ENCODE results near the gene RHEX. TPM values are rescaled to one million over a fixed set of nuclear protein-coding genes. Genes with fewer than 3 reads are reported as not detected.

RHEX gene
- total RNA-seq, 1 donor from 2014 or later: 34.8 TPM

DNA sequence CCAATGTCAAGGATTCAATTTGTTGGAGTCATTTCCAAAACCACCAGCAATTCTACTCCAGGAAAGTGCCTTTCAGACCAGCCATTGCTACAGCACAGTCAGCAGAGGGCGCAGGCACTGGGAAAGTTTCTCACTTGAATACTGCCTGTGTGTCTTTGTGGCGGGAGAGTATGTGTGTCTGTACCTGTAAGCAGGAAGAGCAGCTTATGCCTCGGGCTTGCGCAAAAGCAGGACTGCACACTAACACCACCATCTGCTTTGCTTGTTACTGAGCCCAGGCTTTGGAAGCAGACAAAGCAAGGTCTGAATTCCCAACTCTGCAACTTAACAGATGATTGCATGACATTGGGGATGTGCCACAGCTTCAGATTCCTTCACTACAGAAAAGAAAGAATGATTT is 22.3 kb upstream of the RHEX start:
- POLR2A ChIA-PET: interaction anchor here (0.6 to 4.5 kb wide), 13 partner anchors 18 to 289 kb away, joined by 3 to 32 read pairs (median 4); no protein-coding TSS in a partner anchor
- peaks cover 51% of the 10 kb centered on the region for H3K4me1 Mint-ChIP-seq
- DNase-seq: peak; percentile 56
- H3K27me3 Mint-ChIP-seq: no peaks in the 10 kb centered on the region
- CTCF ChIA-PET: interaction anchor here (0.6 to 8.3 kb wide), 34 partner anchors 9 to 239 kb away, joined by 3 to 342 read pairs (median 6); partner anchors contain the start of gene AVPR1B
- H3K9me3 Mint-ChIP-seq: no peaks in the 10 kb centered on the region
- H3K4me3 Mint-ChIP-seq: no peak overlapping the region
- H3K27ac Mint-ChIP-seq: peak overlapping the region; percentile 72
- intact Hi-C loops (cut with micrococcal nuclease): loop anchor here (1.0 to 2.0 kb wide), 6 partner anchors 9 to 112 kb away; no protein-coding TSS in a partner anchor
- TF ChIP-seq CTCF (IDR thresholded peaks at IDR 0.05): peak; percentile 75
- peaks cover 10% of the 10 kb centered on the region for H3K36me3 Mint-ChIP-seq (ENCODE audit: low read depth)
- peak; percentile 79 for ATAC-seq (ENCODE audit: low read depth)

DNA sequence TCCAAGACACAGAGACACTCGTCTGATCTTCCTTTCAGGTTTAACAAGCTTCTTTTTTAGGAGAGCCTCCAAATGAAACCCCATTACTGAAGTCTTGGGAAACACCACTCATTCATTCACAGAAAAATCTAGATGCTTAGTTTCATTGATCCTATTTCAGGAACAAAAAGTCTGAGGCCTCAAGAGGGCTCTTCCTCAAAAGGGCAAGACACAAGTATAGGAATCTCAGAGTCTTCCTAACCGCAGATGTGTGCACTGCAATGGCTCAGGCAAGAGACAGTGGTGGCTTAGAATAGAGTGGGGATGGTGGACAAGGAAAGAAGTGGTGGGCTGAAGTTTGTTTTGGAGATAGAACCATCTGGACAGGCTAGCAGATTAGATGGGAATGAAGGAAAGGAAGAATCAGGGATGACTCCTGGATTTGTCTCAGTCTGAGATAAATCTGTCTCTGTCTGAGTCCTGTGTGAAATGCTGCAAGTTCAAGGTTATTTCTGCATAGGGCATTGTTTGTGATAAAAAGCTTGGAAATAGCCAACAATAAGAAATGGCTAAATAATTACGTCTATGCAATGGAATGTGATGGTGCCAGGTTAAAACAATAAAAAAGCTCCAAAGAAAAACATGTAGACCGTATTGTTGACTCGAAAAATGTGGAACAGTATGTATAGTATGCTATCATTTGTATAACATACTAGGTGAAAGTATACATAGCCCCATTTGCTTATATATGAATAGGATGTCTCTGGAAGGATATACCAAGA is 20.4 kb upstream of the RHEX start:
- Mint-ChIP-seq H3K4me3 (no peak overlapping the region), H3K27me3 (no peaks in the 10 kb centered on the region), H3K36me3 (ENCODE audit: low read depth) (peaks cover 11% of the 10 kb centered on the region), H3K27ac (peak overlapping the region; percentile 90), H3K4me1 (peaks cover 68% of the 10 kb centered on the region), H3K9me3 (no peaks in the 10 kb centered on the region)
- ChIA-PET CTCF (interaction anchor here (0.8 to 8.3 kb wide), 9 partner anchors 19 to 241 kb away, joined by 3 to 342 read pairs (median 5); no protein-coding TSS in a partner anchor), POLR2A (interaction anchor here (4.5 kb wide), 1 partner anchor 19 kb away, joined by 32 read pairs; no protein-coding TSS in a partner anchor)
- no peak for TF ChIP-seq CTCF (IDR thresholded peaks at IDR 0.05)
- no peak for ATAC-seq (ENCODE audit: low read depth)
- intact Hi-C loops (cut with micrococcal nuclease): no loop called here
- DNase-seq: no peak

GRCh38 chr1:206035027-206035426 is 17.9 kb upstream of the RHEX start:
- Mint-ChIP-seq H3K36me3 (ENCODE audit: low read depth) (peaks cover 22% of the 10 kb centered on the region), H3K27ac (peak overlapping the region; percentile 90), H3K4me3 (peak overlapping the region; percentile 92), H3K27me3 (no peaks in the 10 kb centered on the region), H3K9me3 (no peaks in the 10 kb centered on the region), H3K4me1 (peaks cover 92% of the 10 kb centered on the region)
- intact Hi-C loops (cut with micrococcal nuclease): loop anchor here (1.0 kb wide), 1 partner anchor 31 kb away; no protein-coding TSS in a partner anchor
- ChIA-PET CTCF (interaction anchor here (0.7 to 8.3 kb wide), 8 partner anchors 9 to 116 kb away, joined by 3 to 342 read pairs (median 4); no protein-coding TSS in a partner anchor), POLR2A (interaction anchor here (0.6 to 6.9 kb wide), 12 partner anchors 8 to 71 kb away, joined by 3 to 101 read pairs (median 6); no protein-coding TSS in a partner anchor)
- TF ChIP-seq CTCF (IDR thresholded peaks at IDR 0.05): no peak
- no peak for DNase-seq
- peak; percentile 68 for ATAC-seq (ENCODE audit: low read depth)

- DNase-seq (no peak), ATAC-seq (ENCODE audit: low read depth) (peak; percentile 53)
- H3K27me3 Mint-ChIP-seq: no peaks in the 10 kb centered on the region
- H3K27ac Mint-ChIP-seq: peak overlapping the region; percentile 90
- ChIA-PET CTCF (interaction anchor here (1.0 to 1.8 kb wide), 6 partner anchors 11 to 245 kb away, joined by 3 to 9 read pairs (median 4); no protein-coding TSS in a partner anchor), POLR2A (interaction anchor here (0.6 to 6.9 kb wide), 14 partner anchors 10 to 885 kb away, joined by 3 to 101 read pairs (median 6); partner anchors contain the start of genes FCMR and RAB29)
- TF ChIP-seq CTCF (IDR thresholded peaks at IDR 0.05): no peak
- intact Hi-C loops (cut with micrococcal nuclease): loop anchor here (1.0 kb wide), 1 partner anchor 13 kb away; no protein-coding TSS in a partner anchor
- peaks cover 96% of the 10 kb centered on the region for H3K4me1 Mint-ChIP-seq
- peak overlapping the region; percentile 92 for H3K4me3 Mint-ChIP-seq
- no peaks in the 10 kb centered on the region for H3K9me3 Mint-ChIP-seq
- peaks cover 34% of the 10 kb centered on the region for H3K36me3 Mint-ChIP-seq (ENCODE audit: low read depth)
These were observed 16.1 kb upstream of the RHEX start for GRCh38 chr1:206036663-206037455.
